ENCODE data around the gene MYDGF.
"Not testable (repeated sequence)": the region's sequence is repeated elsewhere in the genome, so short reads cannot be mapped to it uniquely, and the experiment has no call there.

MYDGF gene

GRCh38 chr19:4682417-4683200, 12.5 kb upstream of the MYDGF start:
- TF ChIP-seq, protein P1, sequence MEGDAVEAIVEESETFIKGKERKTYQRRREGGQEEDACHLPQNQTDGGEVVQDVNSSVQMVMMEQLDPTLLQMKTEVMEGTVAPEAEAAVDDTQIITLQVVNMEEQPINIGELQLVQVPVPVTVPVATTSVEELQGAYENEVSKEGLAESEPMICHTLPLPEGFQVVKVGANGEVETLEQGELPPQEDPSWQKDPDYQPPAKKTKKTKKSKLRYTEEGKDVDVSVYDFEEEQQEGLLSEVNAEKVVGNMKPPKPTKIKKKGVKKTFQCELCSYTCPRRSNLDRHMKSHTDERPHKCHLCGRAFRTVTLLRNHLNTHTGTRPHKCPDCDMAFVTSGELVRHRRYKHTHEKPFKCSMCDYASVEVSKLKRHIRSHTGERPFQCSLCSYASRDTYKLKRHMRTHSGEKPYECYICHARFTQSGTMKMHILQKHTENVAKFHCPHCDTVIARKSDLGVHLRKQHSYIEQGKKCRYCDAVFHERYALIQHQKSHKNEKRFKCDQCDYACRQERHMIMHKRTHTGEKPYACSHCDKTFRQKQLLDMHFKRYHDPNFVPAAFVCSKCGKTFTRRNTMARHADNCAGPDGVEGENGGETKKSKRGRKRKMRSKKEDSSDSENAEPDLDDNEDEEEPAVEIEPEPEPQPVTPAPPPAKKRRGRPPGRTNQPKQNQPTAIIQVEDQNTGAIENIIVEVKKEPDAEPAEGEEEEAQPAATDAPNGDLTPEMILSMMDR (IDR thresholded peaks at IDR 0.05; ENCODE audit: low read depth, low read length) = no peak
- H3K4me3 ChIP-seq (ENCODE audit: low read depth, low read length) = no peak overlapping the region

GRCh38 chr19:4680021-4680420, 9.9 kb upstream of the MYDGF start:
- not testable (repeated sequence) for H3K4me3 ChIP-seq (ENCODE audit: low read depth, low read length)

DNA sequence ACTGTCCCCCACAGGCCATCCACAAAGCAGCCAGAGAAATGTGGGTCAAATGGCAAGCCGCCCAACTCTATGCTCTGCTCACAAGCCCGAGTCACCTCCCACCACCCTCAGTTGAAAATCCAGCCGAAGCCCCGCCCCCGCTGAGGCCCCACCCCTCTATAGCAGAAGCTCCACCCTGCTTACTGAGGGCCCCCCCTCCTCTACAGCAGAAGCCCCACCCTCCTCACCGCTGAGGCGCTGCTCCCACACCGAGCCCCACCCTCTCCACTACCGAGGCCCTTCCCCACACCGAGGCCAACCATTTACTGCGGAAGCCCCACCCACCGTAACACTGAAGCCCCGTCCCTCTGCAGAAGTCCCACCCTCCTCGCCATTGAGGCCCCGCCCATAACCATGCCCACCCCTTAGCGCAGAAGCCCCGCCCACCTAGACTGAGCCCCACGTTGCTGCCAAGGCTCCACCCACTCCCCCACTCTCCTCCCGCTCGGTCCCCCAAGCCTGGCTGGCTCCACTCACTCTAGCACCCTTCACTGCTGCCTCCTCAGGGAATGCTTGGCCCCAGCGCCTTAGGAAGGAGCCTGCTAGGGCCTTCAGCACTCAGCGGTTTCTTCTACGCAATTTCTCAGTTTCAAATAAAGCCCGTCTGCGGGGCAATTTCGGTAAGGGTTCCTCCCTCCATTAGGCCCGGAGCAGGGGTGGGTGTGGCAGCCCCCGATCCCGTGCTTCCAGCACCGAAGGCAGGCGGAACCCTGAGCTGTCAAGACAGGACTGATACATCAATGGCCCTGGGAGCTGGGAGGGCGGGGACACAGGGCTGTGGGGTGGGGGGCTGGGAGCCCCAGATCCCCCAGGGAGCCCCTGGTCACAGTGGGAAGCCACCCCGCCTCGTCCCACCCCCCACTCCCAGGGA, 9.0 kb upstream of the MYDGF start:
- TF ChIP-seq, protein P1 (IDR thresholded peaks at IDR 0.05; ENCODE audit: low read depth, low read length) = no peak
- no peak overlapping the region for H3K4me3 ChIP-seq (ENCODE audit: low read depth, low read length)

- TF ChIP-seq, protein P1 (IDR thresholded peaks at IDR 0.05; ENCODE audit: low read depth, low read length) = peak; percentile 38; the same call in 1 of the 2 replicates
- no peak overlapping the region for H3K4me3 ChIP-seq (ENCODE audit: low read depth, low read length)
Measured at GRCh38 chr19:4676955-4677731, 7.0 kb upstream of the MYDGF start.

DNA sequence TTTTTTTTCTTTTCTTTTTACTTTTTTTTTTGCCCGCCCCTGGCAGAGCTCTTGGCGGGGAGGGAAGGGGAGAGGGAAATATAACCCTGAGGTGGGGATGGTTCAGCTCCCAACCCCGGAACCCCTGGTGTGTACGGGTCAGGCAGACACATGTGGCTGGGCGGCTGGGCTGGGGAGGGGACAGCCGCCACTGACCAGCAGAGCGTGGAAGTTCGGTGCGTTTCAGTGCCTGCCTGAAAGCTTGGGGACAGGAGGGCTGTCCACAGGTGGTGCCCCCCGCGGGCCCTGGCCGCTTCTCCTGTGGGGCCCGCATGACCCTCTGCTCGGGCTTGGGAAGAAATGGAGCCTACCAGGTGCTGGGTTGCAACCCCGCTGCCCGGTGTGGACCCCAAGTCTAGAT, 5.2 kb upstream of the MYDGF start:
- H3K4me3 ChIP-seq (ENCODE audit: low read depth, low read length) = no peak overlapping the region
- TF ChIP-seq, protein P1 (IDR thresholded peaks at IDR 0.05; ENCODE audit: low read depth, low read length) = no peak

GRCh38 chr19:4673726-4674125, 3.6 kb upstream of the MYDGF start:
- no peak overlapping the region for H3K4me3 ChIP-seq (ENCODE audit: low read depth, low read length)
- TF ChIP-seq, protein P1 (IDR thresholded peaks at IDR 0.05; ENCODE audit: low read depth, low read length) = no peak

GRCh38 chr19:4673216-4673615, 3.1 kb upstream of the MYDGF start:
- H3K4me3 ChIP-seq (ENCODE audit: low read depth, low read length) = no peak overlapping the region
- TF ChIP-seq, protein P1 (IDR thresholded peaks at IDR 0.05; ENCODE audit: low read depth, low read length) = no peak
